Measurements from ENCODE around the gene BZW2. TPM values are rescaled to one million over a fixed set of nuclear protein-coding genes. Genes with fewer than 3 reads are reported as not detected.

BZW2 gene
- total RNA-seq, 1 donor from 2014 or later: 126 TPM

- DNase-seq (ENCODE audit: low spot score): no peak
- Mint-ChIP-seq H3K9me3 (no peaks in the 10 kb centered on the region), H3K4me1 (peaks cover 2% of the 10 kb centered on the region), H3K4me3 (no peak overlapping the region), H3K27me3 (ENCODE audit: insufficient read depth, low read depth) (no peaks in the 10 kb centered on the region), H3K27ac (peak overlapping the region; percentile 65), H3K36me3 (peaks cover 39% of the 10 kb centered on the region)
- H3K4me1 ChIP-seq: no peaks in the 10 kb centered on the region
- H3K27ac ChIP-seq: no peak overlapping the region
- H3K4me3 ChIP-seq: no peak overlapping the region
- no peak overlapping the region for H2AFZ ChIP-seq (replicated peaks)
- H3K9ac ChIP-seq: no peak overlapping the region
- no peaks in the 10 kb centered on the region for H3K79me2 ChIP-seq (ENCODE audit: low read depth)
- H3K36me3 ChIP-seq: peaks cover 13% of the 10 kb centered on the region
- TF ChIP-seq EZH2 (IDR thresholded peaks at IDR 0.05) (no peak), EZH2phosphoT487 (IDR thresholded peaks at IDR 0.05) (no peak), CTCF (IDR thresholded peaks at IDR 0.05) (no peak)
- no peaks in the 10 kb centered on the region for H3K9me3 ChIP-seq (ENCODE audit: low read depth)
- no peaks in the 10 kb centered on the region for H4K20me1 ChIP-seq (ENCODE audit: low read depth)
- no peak overlapping the region for H3K4me2 ChIP-seq
- no peaks in the 10 kb centered on the region for H3F3A ChIP-seq (ENCODE audit: low read depth)
- H3K27me3 ChIP-seq: no peaks in the 10 kb centered on the region
These were observed 42.3 kb downstream of the BZW2 start for GRCh38 chr7:16688249-16688648.

- Histone ChIP-seq H3F3A (ENCODE audit: low read depth) (no peaks in the 10 kb centered on the region), H3K4me2 (no peak overlapping the region), H3K27me3 (no peaks in the 10 kb centered on the region), H3K36me3 (peaks cover 18% of the 10 kb centered on the region), H3K79me2 (ENCODE audit: low read depth) (no peaks in the 10 kb centered on the region), H3K9ac (no peak overlapping the region), H3K9me3 (ENCODE audit: low read depth) (no peaks in the 10 kb centered on the region), H3K27ac (no peak overlapping the region), H4K20me1 (ENCODE audit: low read depth) (no peaks in the 10 kb centered on the region), H3K4me1 (no peaks in the 10 kb centered on the region), H2AFZ (replicated peaks) (no peak overlapping the region), H3K4me3 (no peak overlapping the region)
- peaks cover 29% of the 10 kb centered on the region for H3K36me3 Mint-ChIP-seq
- no peak overlapping the region for H3K4me3 Mint-ChIP-seq
- TF ChIP-seq CTCF (IDR thresholded peaks at IDR 0.05) (no peak), EZH2 (IDR thresholded peaks at IDR 0.05) (no peak), EZH2phosphoT487 (IDR thresholded peaks at IDR 0.05) (no peak)
- no peaks in the 10 kb centered on the region for H3K9me3 Mint-ChIP-seq
- H3K27me3 Mint-ChIP-seq (ENCODE audit: insufficient read depth, low read depth): no peaks in the 10 kb centered on the region
- no peak overlapping the region for H3K27ac Mint-ChIP-seq
- H3K4me1 Mint-ChIP-seq: peaks cover 5% of the 10 kb centered on the region
- DNase-seq (ENCODE audit: low spot score): no peak
These were observed 45.3 kb downstream of the BZW2 start for GRCh38 chr7:16691241-16691640.

- Mint-ChIP-seq H3K36me3 (peaks cover 44% of the 10 kb centered on the region), H3K9me3 (no peaks in the 10 kb centered on the region), H3K27me3 (ENCODE audit: insufficient read depth, low read depth) (no peaks in the 10 kb centered on the region), H3K4me3 (no peak overlapping the region), H3K27ac (no peak overlapping the region), H3K4me1 (peaks cover 16% of the 10 kb centered on the region)
- Histone ChIP-seq H3K4me3 (no peak overlapping the region), H3K9me3 (ENCODE audit: low read depth) (no peaks in the 10 kb centered on the region), H3K9ac (no peak overlapping the region), H3K4me1 (no peaks in the 10 kb centered on the region), H3K27ac (no peak overlapping the region), H4K20me1 (ENCODE audit: low read depth) (no peaks in the 10 kb centered on the region), H3F3A (ENCODE audit: low read depth) (no peaks in the 10 kb centered on the region), H3K79me2 (ENCODE audit: low read depth) (no peaks in the 10 kb centered on the region), H3K4me2 (no peak overlapping the region), H3K27me3 (no peaks in the 10 kb centered on the region), H2AFZ (replicated peaks) (no peak overlapping the region), H3K36me3 (peaks cover 21% of the 10 kb centered on the region)
- no peak for TF ChIP-seq EZH2phosphoT487 (IDR thresholded peaks at IDR 0.05)
- no peak for TF ChIP-seq EZH2 (IDR thresholded peaks at IDR 0.05)
- TF ChIP-seq CTCF (IDR thresholded peaks at IDR 0.05): no peak
- DNase-seq (ENCODE audit: low spot score): no peak
These were observed 47.8 kb downstream of the BZW2 start for GRCh38 chr7:16693601-16694318.
